CD14-positive monocyte (primary cell): ENCODE results near the gene SATB1. TPM values are rescaled to one million over a fixed set of nuclear protein-coding genes. Genes with fewer than 3 reads are reported as not detected.

Experiments
- DNase-seq, 3 donors: peaks; one replicate each; pipeline ENCODE4 v3.0.0-alpha.2; 2011 to 2022
- H2AFZ ChIP-seq: 2 replicates; pipeline ENCODE4 v1.6.0; 2012; ENCODE audit warnings: mild to moderate bottlenecking, low read depth, low read length, inconsistent platforms; ENCODE audit not compliant: insufficient read depth, poor library complexity, severe bottlenecking
- H3K27ac ChIP-seq, 2 donors: 1 replicate in 1 of 2; 2 replicates in 1 of 2; pipeline ENCODE4 v1.5.1; 2012 to 2013; ENCODE audit warnings: low read length in 2 of 2, control low read depth in 1 of 2, inconsistent platforms in 1 of 2, low read depth in 1 of 2, mild to moderate bottlenecking in 1 of 2
- H3K27me3 ChIP-seq, 2 donors: one replicate each; pipeline versions ENCODE4 v1.6.0 to v1.6.1; 2011 to 2013; ENCODE audit warnings: low read length in 2 of 2; ENCODE audit not compliant: control insufficient read depth in 2 of 2, insufficient read depth in 2 of 2
- H3K36me3 ChIP-seq, 2 donors: replicated peaks in 1 of 2; 1 replicate in 1 of 2; 2 replicates in 1 of 2; pipeline versions ENCODE4 v1.5.1 to v1.6.1; 2012 to 2013; ENCODE audit warnings: low read length in 2 of 2, control low read depth in 1 of 2, inconsistent platforms in 1 of 2, mild to moderate bottlenecking in 1 of 2; ENCODE audit not compliant: insufficient read depth in 2 of 2, control insufficient read depth in 1 of 2
- H3K4me1 ChIP-seq, 2 donors: 1 replicate in 1 of 2; 2 replicates in 1 of 2; pipeline versions ENCODE4 v1.5.1 to v1.6.1; 2012 to 2013; ENCODE audit warnings: low read length in 2 of 2, control low read depth in 1 of 2, inconsistent platforms in 1 of 2, mild to moderate bottlenecking in 1 of 2, moderate library complexity in 1 of 2; ENCODE audit not compliant: insufficient read depth in 2 of 2, control insufficient read depth in 1 of 2
- H3K4me2 ChIP-seq: replicated peaks from 2 replicates; pipeline ENCODE3; 2012; ENCODE audit warnings: low read length, moderate library complexity, mild to moderate bottlenecking; ENCODE audit not compliant: poor library complexity, severe bottlenecking; ENCODE audit errors: extremely low read depth
- H3K4me3 ChIP-seq, 3 experiments: fragments of 200-600 bp in 1 of 3; sonication (generic) in 1 of 3; replicated peaks in 1 of 3; 1 replicate in 2 of 3; 2 replicates in 1 of 3; pipeline ENCODE4 v1.5.1; 2011 to 2013; ENCODE audit warnings: low read length in 3 of 3, mild to moderate bottlenecking in 3 of 3, control low read depth in 2 of 3, low read depth in 2 of 3, inconsistent platforms in 1 of 3, moderate library complexity in 1 of 3
- H3K79me2 ChIP-seq: 2 replicates; pipeline ENCODE4 v1.6.0; 2012; ENCODE audit warnings: mild to moderate bottlenecking, control low read depth, inconsistent platforms, low read length, moderate library complexity; ENCODE audit not compliant: insufficient read depth
- H3K9ac ChIP-seq: 2 replicates; pipeline ENCODE4 v1.6.0; 2017; ENCODE audit warnings: low read length, mild to moderate bottlenecking; ENCODE audit not compliant: insufficient read depth, poor library complexity, severe bottlenecking
- H3K9me3 ChIP-seq, 2 donors: replicated peaks in 1 of 2; 1 replicate in 1 of 2; 2 replicates in 1 of 2; pipeline versions ENCODE4 v1.5.1 to v1.6.1; 2012 to 2013; ENCODE audit warnings: low read length in 2 of 2, control low read depth in 1 of 2; ENCODE audit not compliant: control insufficient read depth in 1 of 2, insufficient read depth in 1 of 2
- H4K20me1 ChIP-seq: 2 replicates; pipeline ENCODE4 v1.6.0; 2012; ENCODE audit warnings: mild to moderate bottlenecking, low read length, control low read depth, moderate library complexity; ENCODE audit not compliant: insufficient read depth
- H3K27ac Mint-ChIP-seq, 7 donors: one replicate each; pipeline ENCODE4 v1.8.0; 2020; ENCODE audit warnings: mild to moderate bottlenecking in 7 of 7, mixed read lengths in 7 of 7, moderate library complexity in 6 of 7, inconsistent platforms in 2 of 7
- H3K27me3 Mint-ChIP-seq, 3 donors: one replicate each; pipeline ENCODE4 v1.8.0; 2021 to 2022; ENCODE audit warnings: low read depth in 3 of 3, mild to moderate bottlenecking in 3 of 3, mixed read lengths in 3 of 3, moderate library complexity in 3 of 3, inconsistent platforms in 1 of 3
- H3K36me3 Mint-ChIP-seq, 2 donors: one replicate each; pipeline ENCODE4 v1.8.0; 2020; ENCODE audit warnings: mixed read lengths in 2 of 2, inconsistent platforms in 1 of 2, mild to moderate bottlenecking in 1 of 2
- H3K4me1 Mint-ChIP-seq: one replicate; pipeline ENCODE4 v1.8.0; 2020; ENCODE audit warnings: mild to moderate bottlenecking, mixed read lengths
- H3K4me3 Mint-ChIP-seq, 2 donors: one replicate each; pipeline ENCODE4 v1.8.0; 2020; ENCODE audit warnings: mild to moderate bottlenecking in 2 of 2, mixed read lengths in 2 of 2, moderate library complexity in 1 of 2
- H3K9me3 Mint-ChIP-seq, 7 donors: one replicate each; pipeline ENCODE4 v1.8.0; 2020 to 2022; ENCODE audit warnings: mixed read lengths in 7 of 7, mild to moderate bottlenecking in 6 of 7, moderate library complexity in 6 of 7, inconsistent platforms in 2 of 7
- CTCF ChIP-seq: fragments of 200-600 bp; IDR thresholded peaks from one replicate; pipeline ENCODE4 v1.8.0; 2022; ENCODE audit warnings: antibody characterized with exemption, mild to moderate bottlenecking
- WGBS: methylation state at CpG from one replicate; pipeline ENCODE4 v1.1.5; 2013; ENCODE audit warnings: missing lambda C conversion rate; ENCODE audit not compliant: insufficient coverage; 5-methylcytosine and 5-hydroxymethylcytosine counted together
- intact Hi-C, 2 donors: fragments of 100-400 bp; cut with micrococcal nuclease; formaldehyde crosslinking; loops; one replicate each; pipeline versions ENCODE4 v1.15.0 to v1.15.1; 2023
- polyA plus RNA-seq, 3 donors: library from polyadenylated mRNA; depleted of rRNA in 1 of 3; unstranded in 2 of 3; stranded (reverse) in 1 of 3; fragments of 300-500 nt in 2 of 3; fragments of >200 nt in 1 of 3; fragmentation: Illumina TruSeq in 2 of 3; gene quantifications; 1 replicate in 2 of 3; 2 replicates in 1 of 3; pipeline ENCODE4 v1.2.3, GENCODE V29; 2012 to 2021

Gene SATB1
- polyA plus RNA-seq, 3 donors, result 4.3 to 35.3 (median 6.9) TPM

DNA sequence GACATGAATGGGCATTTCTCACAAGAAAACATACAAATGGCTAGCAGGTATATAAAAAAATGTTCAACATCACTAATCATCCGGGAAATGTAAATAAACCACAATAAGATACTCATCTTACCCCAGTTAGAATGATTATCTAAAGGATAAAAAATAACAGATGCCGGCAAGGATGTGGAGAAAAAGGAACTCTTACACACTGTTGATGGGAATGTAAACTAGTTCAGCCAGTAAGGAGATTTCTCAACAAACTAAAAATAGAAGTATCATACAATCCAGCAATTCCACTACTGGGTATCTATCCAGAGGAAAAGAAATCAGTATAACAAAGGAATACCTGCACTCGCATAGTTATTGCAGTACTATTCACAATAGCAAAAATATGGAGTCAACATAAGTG is 124.2 kb downstream of the SATB1 start:
- Histone ChIP-seq H3K4me2 (no peak overlapping the region), H4K20me1 (no peaks in the 10 kb centered on the region), H3K79me2 (no peaks in the 10 kb centered on the region), H3K36me3 (no peaks in the 10 kb centered on the region), H3K9me3 (peaks cover 4 to 9% of the 10 kb centered on the region in 2 donors), H3K27me3 (no peaks in the 10 kb centered on the region), H3K4me1 (no peaks in the 10 kb centered on the region), H3K9ac (no peak overlapping the region), H3K4me3 (no peak overlapping the region), H3K27ac (no peak overlapping the region), H2AFZ (no peak overlapping the region)
- Mint-ChIP-seq H3K9me3 (peaks cover 15 to 30% (median 22%) of the 10 kb centered on the region in 7 donors), H3K4me3 (no peak overlapping the region), H3K36me3 (no peaks in the 10 kb centered on the region), H3K27me3 (no peaks in the 10 kb centered on the region), H3K27ac (no peak overlapping the region), H3K4me1 (no peaks in the 10 kb centered on the region)
- no CpG with 5 or more reads among the region's 3 CpGs for WGBS
- TF ChIP-seq CTCF, result no peak
- intact Hi-C loops, result no loop called here
- DNase-seq, result no peak

DNA sequence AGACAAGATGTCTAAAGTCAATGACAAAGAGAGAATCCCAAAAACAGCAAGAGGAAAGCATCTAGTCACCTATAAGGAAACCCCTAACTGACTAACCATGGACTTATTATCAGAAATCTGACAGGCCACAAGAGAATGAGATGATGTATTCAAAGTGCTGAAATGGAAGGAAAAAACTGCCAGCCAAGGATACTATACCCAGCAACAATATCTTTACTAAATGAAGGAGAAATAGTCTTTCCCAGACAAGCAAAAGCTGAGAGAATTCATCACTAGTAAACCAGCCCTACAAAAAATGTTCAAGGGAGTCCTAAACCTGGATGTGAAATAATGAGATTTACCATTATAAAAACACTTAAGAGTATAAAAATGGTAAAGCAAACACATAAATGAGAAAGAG is 128.0 kb downstream of the SATB1 start:
- DNase-seq, result no peak
- H3K36me3 ChIP-seq, result no peaks in the 10 kb centered on the region
- no peak for TF ChIP-seq CTCF
- no peak overlapping the region for H3K4me2 ChIP-seq
- Mint-ChIP-seq H3K27ac (no peak overlapping the region), H3K36me3 (no peaks in the 10 kb centered on the region), H3K4me1 (no peaks in the 10 kb centered on the region), H3K27me3 (no peaks in the 10 kb centered on the region), H3K9me3 (peaks cover 17 to 34% (median 24%) of the 10 kb centered on the region in 7 donors), H3K4me3 (no peak overlapping the region)
- peaks cover 13% of the 10 kb centered on the region in 2 donors for H3K9me3 ChIP-seq
- no peaks in the 10 kb centered on the region for H3K27me3 ChIP-seq
- H3K27ac ChIP-seq, result no peak overlapping the region
- no peaks in the 10 kb centered on the region for H4K20me1 ChIP-seq
- H3K9ac ChIP-seq, result no peak overlapping the region
- H3K4me1 ChIP-seq, result no peaks in the 10 kb centered on the region
- no peak overlapping the region for H2AFZ ChIP-seq
- no peaks in the 10 kb centered on the region for H3K79me2 ChIP-seq
- no peak overlapping the region for H3K4me3 ChIP-seq
- intact Hi-C loops, result no loop called here
